H9 (cell line): ENCODE measurements around the gene KLK10. TPM values are rescaled to one million over a fixed set of nuclear protein-coding genes. Genes with fewer than 3 reads are reported as not detected.

Source experiments
- DNase-seq: peaks from one replicate; pipeline ENCODE4 v3.0.0-alpha.2; 2017
- H2AFZ ChIP-seq: one replicate; pipeline ENCODE4 v1.6.1; 2013; ENCODE audit warnings: mild to moderate bottlenecking, low read length, control low read depth, moderate library complexity
- H2AK5ac ChIP-seq: 2 replicates; pipeline ENCODE4 v1.6.1; 2013; ENCODE audit warnings: low read length, control low read depth, mixed read lengths; ENCODE audit not compliant: insufficient read length
- H2BK120ac ChIP-seq: one replicate; pipeline ENCODE4 v1.6.1; 2013; ENCODE audit warnings: low read depth, mild to moderate bottlenecking, low read length, control low read depth, inconsistent platforms; ENCODE audit not compliant: poor library complexity, severe bottlenecking
- H2BK12ac ChIP-seq: 2 replicates; pipeline ENCODE4 v1.6.1; 2013; ENCODE audit warnings: low read length, control low read depth, mixed read lengths, low read depth; ENCODE audit not compliant: insufficient read length
- H2BK15ac ChIP-seq: 2 replicates; pipeline ENCODE4 v1.6.1; 2013; ENCODE audit warnings: low read depth, low read length, control low read depth
- H2BK20ac ChIP-seq: one replicate; pipeline ENCODE4 v1.6.1; 2013; ENCODE audit warnings: low read depth, mild to moderate bottlenecking, low read length, control low read depth, inconsistent platforms; ENCODE audit not compliant: poor library complexity, severe bottlenecking
- H2BK5ac ChIP-seq: 2 replicates; pipeline ENCODE4 v1.6.1; 2013; ENCODE audit warnings: low read length, control low read depth, mixed read lengths; ENCODE audit not compliant: insufficient read length
- H3K14ac ChIP-seq: 2 replicates; pipeline ENCODE4 v1.6.1; 2013; ENCODE audit warnings: low read length, control low read depth; ENCODE audit not compliant: insufficient read depth
- H3K18ac ChIP-seq: 2 replicates; pipeline ENCODE4 v1.6.1; 2013; ENCODE audit warnings: low read depth, mild to moderate bottlenecking, mixed read lengths, low read length, control low read depth; ENCODE audit not compliant: insufficient read length
- H3K23ac ChIP-seq: 2 replicates; pipeline ENCODE4 v1.6.1; 2013; ENCODE audit warnings: low read length, control low read depth, mixed read lengths, low read depth; ENCODE audit not compliant: insufficient read length
- H3K23me2 ChIP-seq: 2 replicates; pipeline ENCODE4 v1.6.1; 2013; ENCODE audit warnings: low read depth, mild to moderate bottlenecking, mixed read lengths, low read length, control low read depth; ENCODE audit not compliant: insufficient read length, poor library complexity, severe bottlenecking
- H3K27ac ChIP-seq: 2 replicates; pipeline ENCODE4 v1.5.1; 2013; ENCODE audit warnings: low read length, control low read depth, mixed read lengths, low read depth; ENCODE audit not compliant: insufficient read length
- H3K27me3 ChIP-seq: 2 replicates; pipeline ENCODE4 v1.6.1; 2013; ENCODE audit warnings: low read length, control low read depth, inconsistent platforms; ENCODE audit not compliant: insufficient read depth
- H3K4ac ChIP-seq: 2 replicates; pipeline ENCODE4 v1.6.1; 2013; ENCODE audit warnings: low read depth, mild to moderate bottlenecking, control low read depth, inconsistent platforms, low read length, moderate library complexity
- H3K4me1 ChIP-seq: 2 replicates; pipeline ENCODE4 v1.6.1; 2013; ENCODE audit warnings: low read length, control low read depth, inconsistent platforms; ENCODE audit not compliant: insufficient read depth
- H3K4me2 ChIP-seq: 2 replicates; pipeline ENCODE4 v1.6.1; 2013; ENCODE audit warnings: low read length, control low read depth, mixed read lengths; ENCODE audit not compliant: insufficient read length, insufficient read depth
- H3K56ac ChIP-seq: 2 replicates; pipeline ENCODE4 v1.6.1; 2013; ENCODE audit warnings: low read depth, mild to moderate bottlenecking, mixed read lengths, low read length, control low read depth; ENCODE audit not compliant: insufficient read length
- H3K79me1 ChIP-seq: 2 replicates; pipeline ENCODE4 v1.6.1; 2013; ENCODE audit warnings: low read depth, mild to moderate bottlenecking, moderate library complexity, low read length, control low read depth, inconsistent platforms; ENCODE audit not compliant: insufficient read depth, poor library complexity, severe bottlenecking
- H3K79me2 ChIP-seq: 2 replicates; pipeline ENCODE4 v1.6.1; 2013; ENCODE audit warnings: low read length, control low read depth, inconsistent platforms; ENCODE audit not compliant: insufficient read depth
- H3K9ac ChIP-seq: 2 replicates; pipeline ENCODE4 v1.6.1; 2013; ENCODE audit warnings: low read length, control low read depth, mixed read lengths; ENCODE audit not compliant: insufficient read length; ENCODE audit errors: extremely low read depth
- H3K9me3 ChIP-seq: one replicate; pipeline ENCODE4 v1.6.1; 2013; ENCODE audit warnings: low read depth, low read length, inconsistent platforms; ENCODE audit not compliant: control insufficient read depth
- H3T11ph ChIP-seq: one replicate; pipeline ENCODE4 v1.6.1; 2013; ENCODE audit warnings: mild to moderate bottlenecking, low read length, control low read depth, inconsistent platforms
- H4K20me1 ChIP-seq: one replicate; pipeline ENCODE4 v1.6.1; 2013; ENCODE audit not compliant: control insufficient read depth, insufficient read length, insufficient read depth
- H4K5ac ChIP-seq: 2 replicates; pipeline ENCODE4 v1.6.1; 2013; ENCODE audit warnings: low read depth, mild to moderate bottlenecking, mixed read lengths, low read length, control low read depth; ENCODE audit not compliant: insufficient read length
- H4K8ac ChIP-seq: replicated peaks from 2 replicates; pipeline ENCODE4 v1.6.1; 2013; ENCODE audit warnings: low read length, control low read depth, mixed read lengths, low read depth; ENCODE audit not compliant: insufficient read length
- H4K91ac ChIP-seq: 2 replicates; pipeline ENCODE4 v1.6.1; 2013; ENCODE audit warnings: low read depth, mild to moderate bottlenecking, moderate library complexity, mixed read lengths, low read length, control low read depth; ENCODE audit not compliant: insufficient read length
- H3K27ac Mint-ChIP-seq, 3 experiments: 2 replicates in 2 of 3; 3 replicates in 1 of 3; pipeline ENCODE4 v1.8.0; 2020 to 2021; ENCODE audit warnings: mixed read lengths in 3 of 3, mild to moderate bottlenecking in 1 of 3, moderate library complexity in 1 of 3
- H3K27me3 Mint-ChIP-seq: 2 replicates; pipeline ENCODE4 v1.8.0; 2021; ENCODE audit warnings: low read depth, mild to moderate bottlenecking, moderate library complexity, mixed read lengths
- H3K36me3 Mint-ChIP-seq, 3 experiments: 2 replicates in 2 of 3; 3 replicates in 1 of 3; pipeline ENCODE4 v1.8.0; 2020 to 2021; ENCODE audit warnings: low read depth in 3 of 3, mixed read lengths in 3 of 3; ENCODE audit not compliant: insufficient read depth in 1 of 3
- H3K4me1 Mint-ChIP-seq, 2 experiments: 2 replicates each; pipeline ENCODE4 v1.8.0; 2020; ENCODE audit warnings: mixed read lengths in 2 of 2
- H3K4me3 Mint-ChIP-seq, 2 experiments: 2 replicates in 1 of 2; 3 replicates in 1 of 2; pipeline ENCODE4 v1.8.0; 2020 to 2021; ENCODE audit warnings: mild to moderate bottlenecking in 2 of 2, mixed read lengths in 2 of 2, moderate library complexity in 1 of 2
- H3K9me3 Mint-ChIP-seq, 2 experiments: 2 replicates in 1 of 2; 3 replicates in 1 of 2; pipeline ENCODE4 v1.8.0; 2020; ENCODE audit warnings: mild to moderate bottlenecking in 2 of 2, mixed read lengths in 2 of 2, moderate library complexity in 1 of 2
- WGBS: extraction: QIAGEN DNeasy Blood & Tissue Kit; methylation state at CpG from one replicate; pipeline ENCODE4 v1.1.7; 2013; ENCODE audit warnings: missing lambda C conversion rate, low lambda C conversion rate, mixed read lengths; ENCODE audit not compliant: insufficient read length; ENCODE audit errors: extremely low coverage; 5-methylcytosine and 5-hydroxymethylcytosine counted together
- total RNA-seq: library from RNA; stranded (reverse); gene quantifications from 2 replicates; pipeline ENCODE4 v1.2.1, GENCODE V29; 2021
- TF ChIP-seq, protein P1 (sequence below): fragments of 200-600 bp; sonication (generic); conservative IDR thresholded peaks from 3 replicates; pipeline ENCODE4 v1.8.0; 2021; ENCODE audit warnings: antibody characterized with exemption, mild to moderate bottlenecking

Gene KLK10
- total RNA-seq, 1 experiment from 2014 or later = 1.3 TPM

- H3K27ac ChIP-seq = peak overlapping the region; percentile 14
- H3K36me3 Mint-ChIP-seq = no peaks in the 10 kb centered on the region
- no peaks in the 10 kb centered on the region for H3K79me1 ChIP-seq
- H3K4me1 Mint-ChIP-seq = peaks cover 25 to 37% of the 10 kb centered on the region in 2 experiments
- DNase-seq = peak; percentile 72
- no peak overlapping the region for H3K23ac ChIP-seq
- H4K8ac ChIP-seq = no peak overlapping the region
- no peaks in the 10 kb centered on the region for H4K20me1 ChIP-seq
- H2AFZ ChIP-seq = no peak overlapping the region
- H3K9ac ChIP-seq = peak overlapping the region; percentile 46
- H3K4me3 Mint-ChIP-seq = peak overlapping the region; percentile 14 to 59; a peak in 2 of 5 replicates
- H3K9me3 Mint-ChIP-seq = no peaks in the 10 kb centered on the region; a peak in 1 of 5 replicates
- peak overlapping the region; percentile 76 for H3K4me2 ChIP-seq
- TF ChIP-seq, protein P1, sequence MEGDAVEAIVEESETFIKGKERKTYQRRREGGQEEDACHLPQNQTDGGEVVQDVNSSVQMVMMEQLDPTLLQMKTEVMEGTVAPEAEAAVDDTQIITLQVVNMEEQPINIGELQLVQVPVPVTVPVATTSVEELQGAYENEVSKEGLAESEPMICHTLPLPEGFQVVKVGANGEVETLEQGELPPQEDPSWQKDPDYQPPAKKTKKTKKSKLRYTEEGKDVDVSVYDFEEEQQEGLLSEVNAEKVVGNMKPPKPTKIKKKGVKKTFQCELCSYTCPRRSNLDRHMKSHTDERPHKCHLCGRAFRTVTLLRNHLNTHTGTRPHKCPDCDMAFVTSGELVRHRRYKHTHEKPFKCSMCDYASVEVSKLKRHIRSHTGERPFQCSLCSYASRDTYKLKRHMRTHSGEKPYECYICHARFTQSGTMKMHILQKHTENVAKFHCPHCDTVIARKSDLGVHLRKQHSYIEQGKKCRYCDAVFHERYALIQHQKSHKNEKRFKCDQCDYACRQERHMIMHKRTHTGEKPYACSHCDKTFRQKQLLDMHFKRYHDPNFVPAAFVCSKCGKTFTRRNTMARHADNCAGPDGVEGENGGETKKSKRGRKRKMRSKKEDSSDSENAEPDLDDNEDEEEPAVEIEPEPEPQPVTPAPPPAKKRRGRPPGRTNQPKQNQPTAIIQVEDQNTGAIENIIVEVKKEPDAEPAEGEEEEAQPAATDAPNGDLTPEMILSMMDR = no peak
- H2BK5ac ChIP-seq = no peak overlapping the region
- H3K18ac ChIP-seq = peak overlapping the region; percentile 51
- no peaks in the 10 kb centered on the region for H3K79me2 ChIP-seq
- peak overlapping the region in 2 of 3 experiments; percentile 27 to 88; a peak in 4 of 7 replicates for H3K27ac Mint-ChIP-seq
- H3K23me2 ChIP-seq = peaks cover 6% of the 10 kb centered on the region
- H3K4ac ChIP-seq = no peak overlapping the region
- no peak overlapping the region for H2AK5ac ChIP-seq
- H2BK12ac ChIP-seq = no peak overlapping the region
- no CpG with 5 or more reads among the region's 12 CpGs for WGBS
- no peak overlapping the region for H3K56ac ChIP-seq
- H3K27me3 ChIP-seq = no peaks in the 10 kb centered on the region
- no peak overlapping the region for H4K5ac ChIP-seq
- 0 out of 2 replicates have a peak, but pooled peaks cover 4% of the 10 kb centered on the region for H3K4me1 ChIP-seq
- no peak overlapping the region for H2BK120ac ChIP-seq
- H4K91ac ChIP-seq = no peak overlapping the region
- no peak overlapping the region for H3T11ph ChIP-seq
- peaks cover 40% of the 10 kb centered on the region for H3K27me3 Mint-ChIP-seq
- H3K14ac ChIP-seq = peak overlapping the region; percentile 77; the same call in 1 of the 2 replicates
- H2BK15ac ChIP-seq = no peak overlapping the region
- H2BK20ac ChIP-seq = no peak overlapping the region
- H3K9me3 ChIP-seq = no peaks in the 10 kb centered on the region
Observed at GRCh38 chr19:51002089-51002532, 17.4 kb downstream of the KLK10 start.
